GF-D8 (cell line): ENCODE data around the gene OR10W1.

ENCODE experiments used
- DNase-seq: peaks from one replicate; lab custom pipeline; 2025; lab: John Stamatoyannopoulos, UW

Gene OR10W1, protein sequence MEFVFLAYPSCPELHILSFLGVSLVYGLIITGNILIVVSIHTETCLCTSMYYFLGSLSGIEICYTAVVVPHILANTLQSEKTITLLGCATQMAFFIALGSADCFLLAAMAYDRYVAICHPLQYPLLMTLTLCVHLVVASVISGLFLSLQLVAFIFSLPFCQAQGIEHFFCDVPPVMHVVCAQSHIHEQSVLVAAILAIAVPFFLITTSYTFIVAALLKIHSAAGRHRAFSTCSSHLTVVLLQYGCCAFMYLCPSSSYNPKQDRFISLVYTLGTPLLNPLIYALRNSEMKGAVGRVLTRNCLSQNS

DNA sequence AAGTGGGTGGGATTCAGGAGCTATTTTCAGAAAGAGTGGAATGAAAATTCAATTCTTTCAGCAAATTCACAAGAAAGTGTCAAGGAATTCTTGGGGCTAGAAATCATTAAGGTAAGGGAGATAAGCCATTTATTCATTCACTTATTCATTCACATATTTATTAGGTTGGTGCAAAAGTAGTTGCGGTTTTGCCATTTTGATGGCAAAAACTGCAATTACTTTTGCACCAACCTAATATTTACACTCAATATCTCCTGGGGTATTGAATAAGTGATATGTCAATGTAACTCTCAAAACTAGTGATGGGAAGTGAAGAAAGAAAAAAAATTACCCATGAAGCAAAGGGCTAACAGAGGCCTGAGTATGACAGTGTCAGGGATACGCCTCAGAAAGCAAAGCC is at the start of gene OR10W1:
OR10W1 (minus strand) TSS at position 119 of the 400 bp plus-strand sequence. CDS start 402 bp downstream, outside the sequence.
- DNase-seq = no peak

DNA sequence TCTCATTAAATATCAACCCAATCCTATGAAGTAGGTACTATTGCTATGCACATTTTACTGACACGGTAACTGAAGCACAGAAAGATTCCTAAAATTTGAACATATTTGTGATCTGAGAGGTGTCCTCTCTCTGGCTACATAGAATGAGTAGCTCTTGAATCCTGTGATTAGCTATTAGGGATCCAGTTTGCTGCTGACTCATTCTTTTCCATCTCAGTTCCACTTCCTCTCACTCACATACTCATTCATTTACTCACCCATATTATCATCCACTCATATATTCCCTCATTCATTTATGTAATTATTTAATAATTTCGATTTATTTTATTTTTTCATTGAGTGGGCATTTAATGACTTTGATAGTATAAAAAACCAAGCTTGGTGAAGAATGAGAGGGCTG is 48.1 kb upstream of the OR10W1 start:
- no peak for DNase-seq

DNA sequence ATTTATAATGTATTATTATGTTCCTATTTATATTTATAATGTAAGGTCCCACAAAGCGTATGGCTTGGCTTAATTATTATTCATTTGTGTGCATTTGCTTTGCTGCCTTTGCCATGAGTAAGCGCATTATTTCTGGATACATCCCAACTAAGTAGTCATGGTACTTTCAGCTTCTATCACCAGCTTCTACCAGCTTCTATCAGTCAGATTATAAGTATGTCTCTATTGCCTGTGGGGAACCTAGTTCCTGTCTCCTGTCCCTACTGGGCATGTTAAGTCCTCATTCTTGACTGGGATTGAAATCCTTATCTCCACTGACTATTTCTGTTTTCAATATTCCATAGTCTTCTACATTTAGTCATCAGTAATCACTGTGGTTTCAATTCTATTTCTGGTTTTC is 33.5 kb upstream of the OR10W1 start:
- DNase-seq = no peak

DNA sequence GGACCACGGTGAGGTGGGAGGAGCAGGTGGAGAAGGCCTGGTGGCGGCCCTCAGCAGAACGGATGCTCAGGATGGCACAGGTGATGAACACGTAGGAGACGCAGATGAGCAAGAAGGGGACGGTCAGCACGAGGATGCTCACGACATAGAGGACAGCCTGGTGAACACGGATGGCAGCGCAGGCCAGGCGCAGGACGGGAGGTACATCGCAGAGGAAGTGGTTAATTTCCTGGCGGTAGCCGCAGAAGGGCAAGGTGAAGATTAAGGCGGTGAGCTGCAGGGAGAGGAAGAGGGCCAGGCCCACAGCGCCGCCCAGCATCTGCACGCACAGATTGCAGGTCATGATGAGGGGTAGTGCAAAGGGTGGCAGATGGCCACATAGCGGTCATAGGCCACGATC is 24.0 kb upstream of the OR10W1 start:
- no peak for DNase-seq

- no peak for DNase-seq
These were observed 21.2 kb upstream of the OR10W1 start for GRCh38 chr11:58289266-58289665.

GRCh38 chr11:58286249-58286648 is 18.2 kb upstream of the OR10W1 start:
- no peak for DNase-seq

- no peak for DNase-seq
These were observed 17.5 kb upstream of the OR10W1 start for GRCh38 chr11:58285483-58286040.

- no peak for DNase-seq
These were observed 8.1 kb upstream of the OR10W1 start for GRCh38 chr11:58276151-58276550.

DNA sequence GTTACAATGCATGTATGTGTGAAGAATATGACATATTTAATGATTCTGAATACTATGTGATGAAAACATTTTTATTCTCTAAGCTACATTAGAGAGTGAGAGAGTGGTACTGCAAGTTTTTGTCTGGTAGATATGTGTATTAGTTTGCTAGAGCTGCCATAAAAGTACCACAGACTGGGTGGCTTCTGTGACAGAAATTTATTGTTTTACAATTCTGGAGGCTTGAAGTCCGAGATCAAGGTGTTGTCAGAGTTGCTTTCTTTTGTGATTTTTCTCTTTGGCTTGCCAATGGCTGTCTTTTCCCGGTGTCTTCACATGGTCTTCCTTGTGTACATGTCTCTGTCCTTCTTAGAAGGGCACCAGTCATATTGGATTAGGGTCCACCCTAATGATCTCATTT is 6.9 kb upstream of the OR10W1 start:
- no peak for DNase-seq

DNA sequence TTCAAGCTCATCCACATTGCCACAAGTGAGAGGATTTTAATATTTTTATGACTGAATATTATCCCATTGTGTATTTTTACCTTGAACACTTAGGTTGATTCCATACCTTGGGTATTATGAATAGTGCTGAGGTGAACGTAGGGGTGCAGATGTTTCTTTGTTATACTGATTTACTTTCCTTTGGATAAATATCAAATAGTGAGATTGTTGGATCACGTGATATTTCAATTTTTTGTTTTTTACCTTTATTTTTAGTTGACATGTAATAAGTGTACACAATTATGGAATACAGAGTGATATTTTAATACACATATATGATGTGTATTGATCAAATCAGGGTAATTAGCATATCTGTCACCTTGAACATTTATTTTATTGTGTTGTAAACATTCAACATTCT is 8.1 kb downstream of the OR10W1 start:
- DNase-seq = no peak

- no peak for DNase-seq
These were observed 13.1 kb downstream of the OR10W1 start for GRCh38 chr11:58254936-58255335.

- DNase-seq = no peak
These were observed 24.1 kb downstream of the OR10W1 start for GRCh38 chr11:58243954-58244353.

DNA sequence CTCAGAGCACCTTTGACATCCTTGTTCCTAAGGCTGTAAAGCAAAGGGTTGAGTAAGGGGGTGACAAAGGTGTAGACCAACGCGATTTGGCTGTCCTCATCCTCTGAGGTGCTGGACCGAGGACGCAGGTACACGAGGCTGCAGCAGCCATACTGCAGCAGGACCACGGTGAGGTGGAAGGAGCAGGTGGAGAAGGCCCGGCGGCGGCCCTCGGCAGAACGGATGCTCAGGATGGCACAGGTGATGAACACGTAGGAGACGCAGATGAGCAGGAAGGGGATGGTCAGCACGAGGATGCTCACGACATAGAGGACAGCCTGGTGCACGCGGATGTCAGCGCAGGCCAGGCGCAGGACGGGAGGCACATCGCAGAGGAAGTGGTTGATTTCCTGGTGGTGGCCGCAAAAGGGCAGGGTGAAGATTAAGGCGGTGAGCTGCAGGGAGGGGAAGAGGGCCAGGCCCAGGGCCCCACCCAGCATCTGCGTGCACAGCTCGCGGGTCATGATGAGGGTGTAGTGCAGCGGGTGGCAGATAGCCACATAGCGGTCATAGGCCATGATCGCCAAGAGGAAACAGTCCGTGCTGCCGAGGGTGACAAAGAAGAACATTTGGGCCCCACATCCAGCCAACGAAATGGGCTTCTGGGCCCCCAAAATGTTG is 40.0 kb downstream of the OR10W1 start:
- no peak for DNase-seq

DNA sequence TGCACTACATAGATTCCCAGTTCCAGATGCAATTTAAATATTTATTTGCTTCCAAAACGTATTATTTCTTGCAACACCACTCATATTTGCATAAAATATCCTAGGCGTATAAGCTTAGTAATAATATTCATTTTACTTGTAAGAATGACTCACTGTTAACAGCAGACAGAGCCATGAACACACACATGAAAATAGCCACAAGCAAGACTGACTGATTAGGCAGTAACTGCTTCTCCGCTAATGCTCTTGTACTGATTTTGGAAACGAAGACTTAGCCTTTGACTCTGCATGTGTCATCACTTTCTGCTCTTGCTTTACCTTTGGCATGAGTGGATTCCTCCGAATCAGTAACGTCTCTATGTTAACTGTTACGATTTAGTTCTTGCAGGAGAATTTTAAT is 45.3 kb downstream of the OR10W1 start:
- no peak for DNase-seq
